HG02678 (cell line): ENCODE data around the gene ELP4.
"Not testable (repeated sequence)": the region's sequence is repeated elsewhere in the genome, so short reads cannot be mapped to it uniquely, and the experiment has no call there.

Experiments
- ATAC-seq: cut with Tn5 transposase; IDR thresholded peaks from one replicate; pipeline ENCODE4 v1.9.1; 2021; ENCODE audit warnings: mild to moderate bottlenecking, moderate library complexity; ENCODE audit not compliant: unreplicated experiment

Gene ELP4

DNA sequence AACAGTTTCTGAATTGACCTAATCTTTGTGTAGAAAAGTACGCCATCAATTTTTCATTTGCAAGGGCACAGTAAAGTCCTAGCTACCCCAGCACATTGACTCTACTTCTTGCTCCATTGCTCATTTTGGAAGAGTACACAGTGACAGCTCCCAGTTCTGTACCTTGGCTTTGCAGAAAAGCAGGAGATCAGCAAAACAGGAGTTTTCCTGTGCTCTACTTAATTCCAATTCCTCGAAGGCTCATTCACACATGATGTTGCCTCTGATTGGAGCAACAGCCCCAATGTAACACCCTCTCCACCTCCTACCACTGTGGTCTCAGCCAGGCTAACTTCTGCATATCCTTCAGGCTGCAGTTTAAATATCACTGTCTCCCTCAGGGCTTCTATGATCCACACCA lies 182.9 kb downstream of the ELP4 start:
- ATAC-seq, result no peak

DNA sequence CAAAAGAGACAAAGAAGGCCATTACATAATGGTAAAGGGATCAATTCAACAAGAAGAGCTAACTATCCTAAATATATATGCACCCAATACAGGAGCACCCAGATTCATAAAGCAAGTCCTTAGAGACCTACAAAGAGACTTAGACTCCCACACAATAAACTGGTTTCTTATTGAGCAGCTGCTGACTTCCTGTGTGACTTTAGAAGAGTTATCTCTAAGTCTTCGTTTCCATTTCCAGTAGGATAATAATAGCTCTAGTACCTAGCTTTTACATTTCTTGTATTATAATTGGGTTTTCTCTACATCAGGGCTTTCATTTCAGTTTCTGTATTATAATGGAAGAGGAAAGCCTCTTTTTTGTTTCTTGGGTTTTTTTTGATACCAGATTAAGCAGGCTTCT lies 187.5 kb downstream of the ELP4 start:
- peak; percentile 97 for ATAC-seq

DNA sequence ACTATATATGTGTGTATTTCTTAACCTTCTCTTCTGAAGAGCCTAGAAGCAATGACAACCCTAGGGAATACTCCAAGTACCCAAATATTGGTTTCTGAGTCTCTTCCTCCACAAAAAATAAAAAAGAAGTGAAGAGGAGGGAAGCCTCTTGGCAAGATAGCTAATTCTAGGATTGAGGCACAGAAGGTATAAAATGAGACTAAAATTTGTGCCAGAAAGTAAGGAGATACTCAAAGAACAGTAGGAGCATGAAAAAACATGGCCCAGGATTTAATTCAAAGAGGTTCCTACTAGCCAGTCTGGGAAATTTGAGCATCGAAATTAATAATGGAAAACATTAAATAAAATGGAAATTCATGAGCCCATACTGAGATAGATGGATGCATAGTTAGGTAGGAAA lies 189.5 kb downstream of the ELP4 start:
- ATAC-seq, result no peak

DNA sequence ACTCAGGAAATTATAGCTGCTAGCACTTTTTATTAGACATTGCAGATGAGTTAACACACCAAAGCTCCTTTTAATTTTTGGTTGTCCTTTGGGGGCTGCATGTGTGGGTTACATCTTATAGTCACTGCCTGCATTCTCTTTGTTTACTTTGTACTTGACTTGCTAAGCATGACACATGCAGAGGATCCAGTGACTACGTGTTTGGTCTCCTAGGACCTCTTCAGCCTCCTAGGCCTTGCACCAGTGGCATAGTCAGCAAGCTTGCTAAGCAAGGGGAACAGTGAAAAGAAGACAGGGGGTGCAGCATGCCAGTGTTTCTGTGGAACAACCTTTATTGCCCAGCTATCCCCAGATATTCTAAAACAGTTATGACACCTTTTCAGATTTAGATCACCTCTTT lies 193.4 kb downstream of the ELP4 start:
- no peak for ATAC-seq

DNA sequence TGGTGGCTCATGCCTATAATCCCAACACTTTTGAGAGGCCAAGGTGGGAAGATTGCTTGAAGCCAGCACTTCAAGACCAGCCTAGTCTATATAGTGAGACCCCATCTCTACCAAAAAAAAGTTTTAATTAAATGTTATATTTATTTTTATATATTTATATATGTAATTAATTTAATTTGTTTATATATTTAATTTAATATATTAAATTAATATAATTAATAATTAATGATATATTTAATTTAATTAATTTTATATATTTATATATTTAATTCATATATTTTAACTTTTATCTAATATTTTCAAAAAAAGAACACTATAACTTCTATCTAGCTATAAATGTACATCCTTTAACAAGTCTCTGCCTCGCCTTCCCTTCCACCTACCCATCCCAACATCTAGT lies 196.8 kb downstream of the ELP4 start:
- ATAC-seq, result no peak

DNA sequence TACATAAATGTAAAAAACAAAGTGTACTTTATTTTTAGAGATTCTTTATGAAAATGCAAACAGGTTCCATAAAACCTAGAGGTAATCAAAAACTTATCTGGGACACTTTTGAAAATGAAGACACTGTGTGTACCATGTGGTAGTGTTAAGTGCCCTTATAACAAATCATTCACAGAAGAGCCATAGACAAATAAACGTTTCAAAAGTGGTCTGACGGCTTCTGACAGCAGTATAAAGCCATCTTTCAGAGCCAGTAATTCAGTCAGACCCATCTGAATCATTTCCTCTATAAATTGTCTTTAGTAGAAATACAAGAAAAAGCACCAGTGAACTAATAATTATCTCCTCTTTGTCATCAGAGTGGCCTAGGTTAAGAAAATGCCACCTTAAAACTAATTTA lies 201.6 kb downstream of the ELP4 start:
- no peak for ATAC-seq

DNA sequence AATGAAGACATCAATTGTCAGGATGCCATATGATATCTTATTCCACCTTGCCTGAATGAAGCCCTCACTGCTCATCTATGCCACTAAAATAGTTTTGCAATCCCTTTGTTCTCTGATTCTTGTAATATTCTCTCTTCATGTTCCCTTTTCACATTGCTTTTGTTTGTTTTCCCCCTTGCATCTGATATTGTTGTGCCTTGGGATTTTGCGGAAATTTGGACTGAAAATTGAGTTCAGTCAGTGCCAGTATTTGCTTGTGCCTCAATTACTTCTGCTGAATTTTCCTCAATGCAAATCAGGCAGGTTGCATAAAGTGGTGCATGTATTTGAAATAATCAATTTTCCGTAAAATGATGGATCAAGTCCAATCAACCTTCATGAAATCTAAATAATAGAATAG lies 203.3 kb downstream of the ELP4 start:
- no peak for ATAC-seq

DNA sequence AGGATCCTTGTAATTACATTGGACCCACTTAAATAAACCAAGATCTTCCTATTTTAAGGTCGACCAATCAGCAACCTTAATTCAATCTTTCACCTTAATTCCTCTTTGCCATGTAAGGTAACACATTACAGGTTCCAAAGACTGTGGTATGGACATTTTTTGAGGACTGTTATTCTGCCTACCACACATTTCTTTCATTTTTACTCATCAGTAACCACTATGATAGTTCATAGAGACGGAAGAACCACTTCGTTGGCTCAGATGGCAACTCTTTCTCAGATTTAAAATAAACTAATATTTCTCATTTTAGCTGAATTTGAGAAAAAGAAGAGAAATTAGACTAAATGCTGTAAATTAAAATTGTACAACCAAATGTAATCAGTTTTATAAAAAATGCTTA lies 205.3 kb downstream of the ELP4 start:
- peak; percentile 62 for ATAC-seq

DNA sequence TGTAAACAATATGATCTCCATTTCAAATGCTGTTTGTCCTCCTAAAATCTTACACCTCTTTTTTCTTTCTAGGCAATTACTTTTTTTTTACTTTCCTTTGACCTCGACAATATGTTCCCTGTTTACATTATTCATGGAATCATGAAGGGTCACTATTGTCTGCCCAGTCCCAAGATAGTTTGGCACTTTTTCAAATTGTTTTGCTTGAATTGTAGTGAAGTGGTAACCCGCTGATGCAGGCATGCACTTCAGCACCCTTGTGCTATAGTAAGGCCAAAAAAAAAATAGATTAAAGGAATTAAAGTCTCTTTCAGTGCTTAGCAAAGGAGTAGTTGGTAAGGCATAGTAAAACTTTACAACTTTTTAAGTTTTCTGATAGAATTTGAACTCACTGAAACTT lies 210.7 kb downstream of the ELP4 start:
- ATAC-seq, result no peak

DNA sequence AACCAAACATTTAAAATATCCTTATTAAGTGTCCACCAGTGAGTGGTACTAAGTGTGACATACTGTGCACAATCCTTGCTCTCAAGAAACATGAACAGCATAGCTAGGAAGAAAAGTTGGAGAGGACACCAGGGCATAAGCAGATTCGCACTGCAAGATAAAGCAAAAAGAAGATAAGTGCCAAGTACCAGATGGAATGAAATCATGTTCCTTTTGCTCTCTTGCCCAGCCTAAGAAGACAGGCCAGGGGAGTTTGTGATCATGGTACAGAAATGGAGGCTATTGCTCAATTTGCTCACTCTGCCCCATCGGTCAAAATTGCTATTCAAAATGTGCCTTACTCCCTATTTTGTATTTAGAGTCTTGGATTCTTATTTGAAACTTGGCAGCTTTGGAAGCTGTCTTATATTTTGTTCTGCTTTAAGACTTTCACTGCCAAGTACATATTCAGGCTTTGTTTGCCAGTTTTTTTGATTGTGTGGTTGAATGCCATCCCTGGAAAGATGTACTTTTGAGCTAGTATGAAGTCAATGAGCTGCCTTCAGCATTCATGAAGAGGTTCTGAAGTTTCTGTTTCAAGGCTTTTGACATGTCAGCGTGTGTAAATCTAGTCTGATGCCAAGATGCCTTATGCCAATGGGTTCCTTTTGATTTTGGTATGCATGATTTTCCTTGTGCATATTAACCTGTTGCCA lies 211.3 kb downstream of the ELP4 start:
- ATAC-seq, result no peak

DNA sequence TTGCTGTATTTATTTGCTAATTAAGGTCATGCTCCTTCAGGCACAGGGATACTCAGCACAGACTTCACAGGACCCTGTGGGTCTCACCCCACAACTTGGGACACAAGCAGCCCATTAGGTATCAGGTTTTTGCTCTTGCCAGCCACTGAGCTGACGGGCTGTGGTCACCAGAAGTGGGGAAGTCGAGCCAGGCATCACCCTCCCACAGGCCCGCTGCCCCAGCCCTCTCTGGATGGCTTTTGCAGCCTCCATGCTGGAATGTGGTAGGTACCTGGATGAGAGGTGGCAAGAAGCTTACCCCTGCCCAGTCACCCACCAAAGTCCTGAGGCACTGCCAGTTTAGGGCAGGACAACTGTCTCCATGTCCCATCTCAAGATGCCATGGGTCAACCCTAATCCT lies 213.2 kb downstream of the ELP4 start:
- ATAC-seq, result no peak

DNA sequence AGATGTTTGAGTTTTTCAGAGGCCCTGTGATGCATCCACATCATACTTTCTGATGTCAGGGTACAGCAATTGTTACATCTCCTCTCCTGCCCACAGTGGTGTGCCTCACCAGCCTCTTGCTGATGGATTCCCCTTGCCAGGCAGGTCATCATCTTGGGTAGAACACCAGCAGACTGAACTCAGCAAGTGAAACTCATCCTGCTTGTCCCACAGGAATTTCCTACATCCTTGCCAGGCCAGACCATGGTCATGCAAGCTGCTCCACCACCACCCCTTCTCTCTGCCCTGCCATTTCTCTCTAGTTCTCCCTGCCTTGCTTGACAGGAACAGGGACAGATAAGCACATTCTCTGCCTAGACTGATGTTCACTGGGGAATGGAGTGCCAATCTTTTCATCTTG lies 215.6 kb downstream of the ELP4 start:
- ATAC-seq, result no peak

DNA sequence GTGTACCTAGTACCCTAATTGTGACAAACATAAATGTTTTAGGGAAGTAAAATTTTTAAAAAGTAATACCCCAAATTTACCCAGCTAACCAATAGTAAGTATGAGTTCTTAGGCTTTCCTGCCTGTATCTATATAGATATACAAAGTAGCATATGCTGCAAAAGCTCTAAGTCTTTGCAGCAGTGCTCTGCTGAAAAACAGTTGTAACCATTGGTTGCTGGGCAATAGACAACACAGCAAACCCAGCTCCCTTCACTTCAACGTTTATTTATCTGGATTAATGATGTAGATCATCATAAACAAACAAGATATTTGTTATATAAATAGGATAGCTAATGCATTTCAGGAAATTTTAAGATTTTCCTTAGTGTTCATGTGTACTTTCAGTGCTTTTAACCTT lies 218.9 kb downstream of the ELP4 start:
- ATAC-seq, result no peak

DNA sequence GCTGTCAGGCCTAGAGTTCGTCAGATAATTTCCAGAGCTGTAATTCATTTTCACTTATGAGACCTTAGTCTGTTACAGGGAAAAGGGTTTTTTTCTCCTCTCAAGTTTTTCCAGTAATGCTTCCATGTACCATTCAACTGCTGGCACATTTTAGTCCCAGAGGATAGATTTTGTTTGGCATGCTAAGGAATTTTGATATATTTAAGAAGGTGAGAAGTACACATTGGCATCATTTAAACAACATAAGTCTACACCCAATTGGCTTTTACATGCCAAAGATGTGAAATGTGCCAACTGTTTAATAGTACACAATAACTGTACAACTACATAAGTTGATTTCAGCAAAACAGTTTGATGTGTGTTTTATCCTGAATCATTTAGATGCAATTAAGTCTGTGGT lies 230.6 kb downstream of the ELP4 start:
- no peak for ATAC-seq

DNA sequence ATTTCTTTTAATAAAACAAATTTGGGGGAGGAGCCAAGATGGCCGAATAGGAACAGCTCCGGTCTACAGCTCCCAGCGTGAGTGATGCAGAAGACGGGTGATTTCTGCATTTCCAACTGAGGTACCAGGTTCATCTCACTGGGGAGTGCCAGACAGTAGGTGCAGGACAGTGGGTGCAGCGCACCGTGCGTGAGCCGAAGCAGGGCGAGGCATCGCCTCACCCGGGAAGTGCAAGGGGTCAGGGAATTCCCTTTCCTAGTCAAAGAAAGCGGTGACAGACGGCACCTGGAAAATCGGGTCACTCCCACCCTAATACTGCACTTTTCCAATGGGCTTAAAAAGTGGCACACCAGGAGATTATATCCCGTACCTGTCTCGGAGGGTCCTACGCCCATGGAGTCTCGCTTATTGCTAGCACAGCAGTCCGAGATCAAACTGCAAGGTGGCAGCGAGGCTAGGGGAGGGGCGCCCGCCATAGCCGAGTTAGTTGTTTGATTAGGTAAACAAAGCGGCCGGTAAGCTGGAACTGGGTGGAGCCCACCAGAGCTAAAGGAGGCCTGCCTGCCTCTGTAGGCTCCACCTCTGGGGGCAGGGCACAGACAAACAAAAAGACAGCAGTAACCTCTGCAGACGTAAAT lies 231.3 kb downstream of the ELP4 start:
- ATAC-seq, result not testable (repeated sequence)

DNA sequence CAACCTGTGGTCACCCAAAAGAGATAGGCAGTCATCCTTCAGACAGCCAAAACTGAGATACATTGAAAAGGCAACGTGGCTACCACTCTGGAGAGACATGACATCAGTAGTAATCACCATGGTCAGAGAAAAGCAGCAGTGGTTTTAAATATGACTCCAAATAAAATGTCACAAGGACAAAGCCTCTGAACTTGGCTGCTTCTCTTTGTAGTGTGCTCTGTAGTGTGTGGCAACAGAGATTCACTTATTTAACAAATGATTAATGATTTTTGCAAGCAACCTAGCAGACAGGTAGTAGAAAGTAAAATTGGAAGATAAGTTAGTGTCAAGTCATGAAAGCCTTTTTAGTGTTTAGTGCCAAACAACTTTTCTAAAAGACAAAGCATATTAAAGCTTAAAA lies 238.0 kb downstream of the ELP4 start:
- ATAC-seq, result no peak

DNA sequence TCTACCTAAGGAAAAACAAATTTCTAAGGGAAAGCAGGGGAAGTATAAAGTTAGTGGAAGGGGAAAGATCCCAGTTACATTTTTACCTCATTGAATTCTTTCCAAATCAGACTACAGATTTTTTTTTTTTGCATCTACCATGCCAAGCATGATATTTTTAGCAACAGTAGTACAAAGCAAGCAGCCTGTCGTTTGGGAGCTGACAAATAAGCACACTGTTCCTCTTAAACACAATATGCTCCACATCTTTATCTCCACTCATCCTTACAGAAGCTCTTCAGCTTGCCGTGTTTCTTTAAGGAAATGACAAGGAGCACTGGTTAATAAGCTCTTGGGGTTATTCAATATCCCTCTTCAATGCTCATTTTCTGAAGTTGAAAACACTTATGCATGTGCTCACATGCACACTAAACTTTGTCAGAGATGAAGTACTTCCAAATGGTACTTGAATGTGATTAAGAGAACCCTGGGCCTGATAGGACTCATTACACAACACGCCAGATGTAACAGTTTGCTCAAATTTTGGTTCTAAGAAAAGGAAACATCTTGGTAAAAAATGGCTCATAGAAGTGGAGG lies 247.8 kb downstream of the ELP4 start:
- ATAC-seq, result no peak

DNA sequence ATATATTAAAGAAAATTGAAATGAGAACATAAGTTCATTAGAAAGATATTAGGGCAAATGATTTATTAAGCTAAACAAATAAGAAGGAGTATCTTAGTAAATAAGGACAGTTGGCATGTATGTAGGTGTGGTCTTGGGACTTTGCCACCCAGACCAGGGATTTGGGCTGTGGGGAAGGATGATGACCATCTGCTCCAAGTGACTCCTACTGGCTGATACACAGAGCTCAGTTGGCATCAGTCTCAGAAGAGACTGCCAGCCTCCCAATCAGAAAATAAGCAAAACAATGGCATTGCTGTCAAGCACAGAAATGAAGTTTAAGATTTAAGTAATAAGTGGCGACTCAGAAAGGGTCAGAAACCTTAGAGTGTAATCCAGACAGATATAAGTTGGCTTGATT lies 252.1 kb downstream of the ELP4 start:
- no peak for ATAC-seq

DNA sequence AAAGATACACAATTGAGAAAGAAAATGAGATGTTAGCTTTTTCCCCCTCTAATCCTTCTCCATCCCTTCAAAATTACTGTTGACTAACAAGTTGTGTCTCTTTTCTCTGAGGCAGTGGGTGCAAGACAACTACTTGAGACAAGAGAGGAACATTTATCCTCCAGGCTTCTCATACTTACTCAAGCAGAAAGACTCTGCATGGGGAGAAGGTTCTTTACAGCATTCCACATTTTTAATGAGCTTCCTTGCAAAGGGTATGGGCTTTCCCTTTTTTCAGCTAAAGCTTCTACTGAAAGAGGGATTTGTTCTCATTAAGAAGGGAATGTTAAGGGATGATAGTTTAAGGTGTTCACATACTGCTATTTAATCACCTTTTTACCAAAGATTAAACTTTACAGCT lies 253.7 kb downstream of the ELP4 start:
- ATAC-seq, result no peak

DNA sequence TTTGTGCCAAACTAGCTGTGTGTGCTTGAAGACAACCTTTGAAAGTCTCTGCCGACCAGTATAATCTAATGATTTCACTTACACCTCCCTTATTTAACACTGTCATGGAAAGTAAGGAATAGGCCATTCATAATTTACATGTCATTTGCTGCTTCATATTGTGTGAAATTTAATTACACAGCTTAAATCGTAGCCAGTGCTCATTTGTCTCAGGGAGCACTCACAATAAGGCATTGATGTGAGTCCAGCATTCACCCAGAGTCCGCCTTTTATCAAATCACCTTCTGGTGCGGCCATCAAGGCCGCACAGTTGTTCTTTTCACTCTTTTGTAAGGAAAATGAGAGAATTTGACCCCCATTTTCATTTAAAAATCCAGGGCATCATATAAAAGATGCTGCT lies 254.7 kb downstream of the ELP4 start:
- no peak for ATAC-seq

DNA sequence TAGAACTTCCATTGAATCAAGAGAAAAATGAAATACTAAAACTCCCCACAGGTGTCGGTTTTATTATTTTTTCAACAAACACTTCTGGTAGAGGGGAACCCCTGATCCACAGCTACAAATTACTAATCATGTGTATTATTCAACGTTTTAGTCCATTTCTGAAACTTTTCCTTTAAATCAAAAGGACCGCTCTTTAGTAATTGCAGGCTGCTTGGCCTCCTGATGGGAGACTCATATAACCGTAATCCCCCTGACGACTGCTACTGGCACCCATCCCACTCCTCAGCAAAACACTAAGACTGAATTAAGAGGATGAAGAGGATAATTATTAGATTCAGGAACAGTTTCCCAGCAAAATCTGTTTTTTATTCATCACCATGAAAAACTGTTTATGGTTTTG lies 255.2 kb downstream of the ELP4 start:
- no peak for ATAC-seq

DNA sequence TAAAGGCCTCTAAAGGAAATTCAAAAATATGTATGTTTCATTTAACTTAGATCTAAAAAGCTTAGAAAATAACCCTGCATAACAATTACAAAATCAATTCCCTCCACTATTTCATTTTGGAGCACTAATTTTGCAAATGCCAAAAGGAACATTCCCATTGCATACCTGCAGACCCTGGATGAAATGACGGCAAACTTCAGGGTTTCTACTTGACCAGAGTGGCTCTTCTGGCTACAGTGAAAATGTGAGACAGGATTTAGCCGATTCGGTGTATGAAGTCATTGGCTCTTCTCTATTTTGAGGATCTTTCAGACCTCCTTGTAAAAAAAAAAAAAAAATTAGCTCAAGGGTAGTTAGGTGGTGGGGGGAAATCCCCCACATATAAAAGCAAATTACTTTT lies 257.5 kb downstream of the ELP4 start:
- ATAC-seq, result no peak

DNA sequence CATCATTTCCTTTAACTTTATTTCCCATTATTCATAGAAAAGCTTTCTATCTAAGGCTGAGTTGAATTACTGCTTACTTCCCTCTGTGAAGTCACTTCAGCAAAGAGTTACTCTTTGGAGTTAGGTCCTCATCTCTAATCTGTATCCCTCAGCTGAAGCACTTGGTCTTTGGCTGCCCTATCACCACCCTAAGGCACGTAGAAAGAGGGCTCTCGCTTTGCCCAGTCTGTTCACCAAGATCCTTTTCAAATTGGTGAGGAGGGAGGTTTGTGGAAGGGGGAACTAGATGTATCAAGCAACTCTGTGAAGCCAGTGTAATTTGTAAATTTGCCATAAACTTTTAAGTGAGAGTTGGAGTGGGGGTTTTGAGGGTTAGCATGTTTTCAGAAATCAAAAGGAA lies 258.1 kb downstream of the ELP4 start:
- ATAC-seq, result no peak
